Measurements from ENCODE around the gene NCOA7. TPM values are rescaled to one million over a fixed set of nuclear protein-coding genes. Genes with fewer than 3 reads are reported as not detected.

NCOA7 gene
- total RNA-seq, 2 experiments from 2014 or later, result 34.6 to 35.7 TPM

- CTCF ChIA-PET, result interaction anchor here (0.9 to 1.7 kb wide), 3 partner anchors 10 to 42 kb away, joined by 3 to 5 read pairs (median 4); partner anchors contain the start of gene HINT3
- ATAC-seq (ENCODE audit: poor library complexity) (no peak), DNase-seq (no peak)
- no peak overlapping the region for H3K27ac Mint-ChIP-seq
- no peaks in the 10 kb centered on the region for H3K27me3 Mint-ChIP-seq
- no peak overlapping the region for H3K4me3 Mint-ChIP-seq
- intact Hi-C loops (cut with DNase I, micrococcal nuclease), result no loop called here
- Histone ChIP-seq H3K36me3 (ENCODE audit: insufficient read depth, low read length) (peaks cover 46% of the 10 kb centered on the region), H3K4me3 (ENCODE audit: low read length) (no peak overlapping the region), H3K27ac (ENCODE audit: low read depth in 1 of 2, low read length in 2 of 2) (no peak overlapping the region), H3K9me3 (ENCODE audit: control insufficient read depth in 1 of 2, insufficient read depth in 1 of 2, low read length in 2 of 2) (no peaks in the 10 kb centered on the region), H3K27me3 (ENCODE audit: control insufficient read depth in 1 of 2, insufficient read depth in 2 of 2, low read length in 2 of 2) (no peaks in the 10 kb centered on the region), H3K4me1 (ENCODE audit: insufficient read depth, low read length) (peaks cover 8% of the 10 kb centered on the region)
- peaks cover 17% of the 10 kb centered on the region for H3K4me1 Mint-ChIP-seq (ENCODE audit: low read depth)
- peaks cover 60% of the 10 kb centered on the region for H3K36me3 Mint-ChIP-seq (ENCODE audit: low read depth)
- no peak for TF ChIP-seq CTCF (IDR thresholded peaks at IDR 0.05)
- no peaks in the 10 kb centered on the region for H3K9me3 Mint-ChIP-seq
- POLR2A ChIA-PET, result interaction anchor here (1.1 kb wide), 1 partner anchor 42 kb away, joined by 3 read pairs; no protein-coding TSS in a partner anchor
These were observed 123.1 kb downstream of the NCOA7 start for GRCh38 chr6:125913864-125914351.

GRCh38 chr6:125918230-125918629 is 127.5 kb downstream of the NCOA7 start:
- H3K4me1 ChIP-seq (ENCODE audit: insufficient read depth, low read length), result peaks cover 13% of the 10 kb centered on the region
- H3K36me3 ChIP-seq (ENCODE audit: insufficient read depth, low read length), result peaks cover 63% of the 10 kb centered on the region
- Mint-ChIP-seq H3K36me3 (ENCODE audit: low read depth) (peaks cover 81% of the 10 kb centered on the region), H3K9me3 (no peaks in the 10 kb centered on the region), H3K4me3 (no peak overlapping the region), H3K27ac (peak overlapping the region; percentile 84), H3K4me1 (ENCODE audit: low read depth) (peaks cover 31% of the 10 kb centered on the region), H3K27me3 (no peaks in the 10 kb centered on the region)
- intact Hi-C loops (cut with DNase I, micrococcal nuclease), result loop anchor here in 1 of 2 experiments (5.0 kb wide), 2 partner anchors 39 to 126 kb away; partner anchors contain the start of genes HINT3 and NCOA7
- DNase-seq (no peak), ATAC-seq (ENCODE audit: poor library complexity) (no peak)
- H3K4me3 ChIP-seq (ENCODE audit: low read length), result no peak overlapping the region
- no peaks in the 10 kb centered on the region for H3K27me3 ChIP-seq (ENCODE audit: control insufficient read depth in 1 of 2, insufficient read depth in 2 of 2, low read length in 2 of 2)
- ChIA-PET CTCF (interaction anchor here (3.6 kb wide), 1 partner anchor 38 kb away, joined by 18 read pairs; the partner anchor contains the start of gene HINT3), POLR2A (interaction anchor here (0.6 to 5.2 kb wide), 4 partner anchors 11 to 128 kb away, joined by 3 to 40 read pairs (median 4); partner anchors contain the start of genes NCOA7 and TRMT11)
- H3K27ac ChIP-seq (ENCODE audit: low read depth in 1 of 2, low read length in 2 of 2), result peak overlapping the region; percentile 36 to 76
- TF ChIP-seq CTCF (IDR thresholded peaks at IDR 0.05), result no peak
- H3K9me3 ChIP-seq (ENCODE audit: control insufficient read depth in 1 of 2, insufficient read depth in 1 of 2, low read length in 2 of 2), result no peaks in the 10 kb centered on the region

- Mint-ChIP-seq H3K36me3 (ENCODE audit: low read depth) (peaks cover 83% of the 10 kb centered on the region), H3K9me3 (no peaks in the 10 kb centered on the region), H3K4me1 (ENCODE audit: low read depth) (peaks cover 33% of the 10 kb centered on the region), H3K4me3 (peak overlapping the region; percentile 79), H3K27ac (peak overlapping the region; percentile 84), H3K27me3 (no peaks in the 10 kb centered on the region)
- Histone ChIP-seq H3K36me3 (ENCODE audit: insufficient read depth, low read length) (peaks cover 67% of the 10 kb centered on the region), H3K27ac (ENCODE audit: low read depth in 1 of 2, low read length in 2 of 2) (peak overlapping the region; percentile 36 to 76), H3K9me3 (ENCODE audit: control insufficient read depth in 1 of 2, insufficient read depth in 1 of 2, low read length in 2 of 2) (no peaks in the 10 kb centered on the region), H3K4me1 (ENCODE audit: insufficient read depth, low read length) (peaks cover 13% of the 10 kb centered on the region), H3K27me3 (ENCODE audit: control insufficient read depth in 1 of 2, insufficient read depth in 2 of 2, low read length in 2 of 2) (no peaks in the 10 kb centered on the region), H3K4me3 (ENCODE audit: low read length) (peak overlapping the region; percentile 30)
- peak in 8 of 14 experiments; percentile 5 to 88 (median 26) for DNase-seq
- POLR2A ChIA-PET, result interaction anchor here (0.7 to 5.2 kb wide), 6 partner anchors 11 to 138 kb away, joined by 4 to 40 read pairs (median 6); partner anchors contain the start of genes HINT3, NCOA7 and TRMT11
- CTCF ChIA-PET, result interaction anchor here (3.6 kb wide), 1 partner anchor 37 kb away, joined by 18 read pairs; the partner anchor contains the start of gene HINT3
- TF ChIP-seq CTCF (IDR thresholded peaks at IDR 0.05), result no peak
- intact Hi-C loops (cut with DNase I, micrococcal nuclease), result loop anchor here in 1 of 2 experiments (5.0 kb wide), 2 partner anchors 38 to 127 kb away; partner anchors contain the start of genes HINT3 and NCOA7
- ATAC-seq (ENCODE audit: poor library complexity), result peak; percentile 95
These were observed 128.2 kb downstream of the NCOA7 start for GRCh38 chr6:125918681-125919566.

Data from CD4-positive, alpha-beta T cell (primary cell).